Measurements from ENCODE around the gene SCEL. TPM values are rescaled to one million over a fixed set of nuclear protein-coding genes. Genes with fewer than 3 reads are reported as not detected.

SCEL gene
- total and polyA plus RNA-seq, 2 donors (not counting 3 experiments of a cell fraction or from before 2014, with no cell fraction given) = not detected

DNA sequence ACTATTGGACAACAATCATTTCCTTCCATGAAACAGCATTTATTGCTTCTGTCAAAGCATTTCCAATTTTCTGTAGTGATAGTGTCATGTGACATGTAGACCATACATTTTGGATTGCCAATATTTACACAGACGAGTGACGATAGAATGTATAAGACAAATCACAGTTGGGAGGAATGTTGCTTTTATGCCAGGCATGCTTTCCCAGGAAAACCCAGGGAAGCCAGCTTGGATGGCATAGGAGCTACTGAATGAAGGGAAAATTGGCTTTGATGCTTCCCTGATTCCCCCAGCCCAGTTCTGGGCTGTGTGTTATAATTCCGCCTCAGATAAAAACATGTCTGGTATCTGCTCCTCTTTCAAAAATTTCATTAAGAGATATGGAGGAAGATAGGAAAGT, 22.5 kb downstream of the SCEL start:
- intact Hi-C loops (cut with micrococcal nuclease) = no loop called here
- Histone ChIP-seq H3K4me3 (replicated peaks in 1 of 3; ENCODE audit: insufficient read depth in 1 of 3, low read depth in 1 of 3, low read length in 3 of 3) (no peak overlapping the region), H2AFZ (ENCODE audit: low read depth, low read length) (no peak overlapping the region), H3K27ac (ENCODE audit: insufficient read depth, low read depth, low read length) (no peak overlapping the region), H3K4me1 (ENCODE audit: control insufficient read depth, extremely low read depth, insufficient read depth, low read length) (no peaks in the 10 kb centered on the region), H3K79me2 (ENCODE audit: control insufficient read depth, insufficient read depth, low read length) (no peaks in the 10 kb centered on the region), H3K9me1 (replicated peaks; ENCODE audit: control insufficient read depth, extremely low read depth, insufficient read depth, low read length) (peaks cover 2% of the 10 kb centered on the region), H4K20me1 (replicated peaks; ENCODE audit: control insufficient read depth, extremely low read depth, insufficient read depth, low read length) (no peaks in the 10 kb centered on the region), H3K27me3 (ENCODE audit: control insufficient read depth in 2 of 2, insufficient read depth in 2 of 2, low read length in 2 of 2) (peaks cover 5 to 8% of the 10 kb centered on the region in 2 experiments), H3K9ac (replicated peaks; ENCODE audit: extremely low read depth, insufficient read depth, low read length) (no peak overlapping the region), H3K36me3 (ENCODE audit: control insufficient read depth in 2 of 2, extremely low read depth in 1 of 2, insufficient read depth in 2 of 2, low read length in 2 of 2) (no peaks in the 10 kb centered on the region), H3K9me3 (replicated peaks; ENCODE audit: control insufficient read depth, insufficient read depth, low read length) (no peaks in the 10 kb centered on the region), H3K4me2 (ENCODE audit: insufficient read depth, low read length) (no peak overlapping the region)
- BruUV-seq (replicated peaks) = no TSS peak
- TF ChIP-seq EZH2 (IDR thresholded peaks at IDR 0.05; ENCODE audit: borderline replicate concordance, low read depth, low read length, severe bottlenecking) (no peak), MYC (IDR thresholded peaks at IDR 0.05; ENCODE audit: low read depth, low read length) (no peak), JUN (IDR thresholded peaks at IDR 0.05; ENCODE audit: borderline replicate concordance, insufficient read depth, insufficient read length, low read depth) (no peak), POLR2AphosphoS5 (IDR thresholded peaks at IDR 0.05; ENCODE audit: insufficient read depth, low read depth, low read length) (no peak), FOS (IDR thresholded peaks at IDR 0.05; ENCODE audit: borderline replicate concordance, insufficient read depth, low read length) (no peak), POLR2A (IDR thresholded peaks at IDR 0.05; ENCODE audit: low read depth, low read length) (no peak), GATA2 (IDR thresholded peaks at IDR 0.05; ENCODE audit: insufficient read depth, insufficient read length, low read depth, low read length) (no peak)
- TF ChIP-seq, protein P1, sequence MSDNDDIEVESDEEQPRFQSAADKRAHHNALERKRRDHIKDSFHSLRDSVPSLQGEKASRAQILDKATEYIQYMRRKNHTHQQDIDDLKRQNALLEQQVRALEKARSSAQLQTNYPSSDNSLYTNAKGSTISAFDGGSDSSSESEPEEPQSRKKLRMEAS (IDR thresholded peaks at IDR 0.05; ENCODE audit: insufficient read depth, insufficient read length) = no peak
- TF ChIP-seq, protein P2, sequence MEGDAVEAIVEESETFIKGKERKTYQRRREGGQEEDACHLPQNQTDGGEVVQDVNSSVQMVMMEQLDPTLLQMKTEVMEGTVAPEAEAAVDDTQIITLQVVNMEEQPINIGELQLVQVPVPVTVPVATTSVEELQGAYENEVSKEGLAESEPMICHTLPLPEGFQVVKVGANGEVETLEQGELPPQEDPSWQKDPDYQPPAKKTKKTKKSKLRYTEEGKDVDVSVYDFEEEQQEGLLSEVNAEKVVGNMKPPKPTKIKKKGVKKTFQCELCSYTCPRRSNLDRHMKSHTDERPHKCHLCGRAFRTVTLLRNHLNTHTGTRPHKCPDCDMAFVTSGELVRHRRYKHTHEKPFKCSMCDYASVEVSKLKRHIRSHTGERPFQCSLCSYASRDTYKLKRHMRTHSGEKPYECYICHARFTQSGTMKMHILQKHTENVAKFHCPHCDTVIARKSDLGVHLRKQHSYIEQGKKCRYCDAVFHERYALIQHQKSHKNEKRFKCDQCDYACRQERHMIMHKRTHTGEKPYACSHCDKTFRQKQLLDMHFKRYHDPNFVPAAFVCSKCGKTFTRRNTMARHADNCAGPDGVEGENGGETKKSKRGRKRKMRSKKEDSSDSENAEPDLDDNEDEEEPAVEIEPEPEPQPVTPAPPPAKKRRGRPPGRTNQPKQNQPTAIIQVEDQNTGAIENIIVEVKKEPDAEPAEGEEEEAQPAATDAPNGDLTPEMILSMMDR (IDR thresholded peaks at IDR 0.05; ENCODE audit: extremely low read depth in 1 of 2, insufficient read depth in 1 of 2, low read depth in 1 of 2, low read length in 2 of 2) = no peak
- ChIA-PET CTCF (interaction anchor here (1.9 to 2.7 kb wide), 2 partner anchors 65 to 80 kb away, joined by 6 to 15 read pairs; no protein-coding TSS in a partner anchor), POLR2A (no interaction called here)
- DNase-seq (ENCODE audit: low read depth, low spot score) (no peak), FAIRE-seq (no peak)
- dilution Hi-C loops (cut with MboI; ENCODE audit: extremely low pct_ligation_motif_present, low sequenced_read_pairs) = no loop called here

Measured in endothelial cell of umbilical vein (primary cell).